Stimulated activated CD8-positive, alpha-beta memory T cell treated with anti-CD3 and anti-CD28 coated beads, Interleukin-4, amount 100 ng/mL, for 24 hours (primary cell): Measurements from ENCODE around the gene LAMA3.
"Not testable (repeated sequence)": the region's sequence is repeated elsewhere in the genome, so short reads cannot be mapped to it uniquely, and the experiment has no call there.

Experiments used
- DNase-seq: peaks from one replicate; pipeline ENCODE4 v3.0.0-alpha.2; 2020; ENCODE audit warnings: low read depth

The LAMA3 gene

DNA sequence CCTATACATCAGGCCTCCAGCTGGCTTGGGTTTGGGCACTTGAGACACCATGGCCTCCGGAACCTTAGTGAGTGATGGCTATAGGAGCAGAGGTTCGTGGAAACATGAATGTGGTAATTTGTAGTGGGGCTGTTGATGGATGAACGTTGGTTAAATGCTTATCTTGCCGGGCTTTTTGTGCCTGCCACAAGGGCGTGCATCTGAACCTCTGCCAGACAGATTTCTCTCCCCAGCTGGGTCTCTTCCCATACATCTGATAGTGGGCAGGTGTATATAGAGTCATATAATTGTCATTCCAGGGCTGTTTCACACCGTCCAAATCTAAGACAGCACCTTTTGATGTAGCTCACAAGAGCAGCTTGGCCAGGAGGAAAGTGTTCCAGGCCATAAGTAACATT is 14.7 kb downstream of the LAMA3 start:
- DNase-seq: no peak

- DNase-seq: no peak
These were observed 15.6 kb downstream of the LAMA3 start for GRCh38 chr18:23704806-23705205.

DNA sequence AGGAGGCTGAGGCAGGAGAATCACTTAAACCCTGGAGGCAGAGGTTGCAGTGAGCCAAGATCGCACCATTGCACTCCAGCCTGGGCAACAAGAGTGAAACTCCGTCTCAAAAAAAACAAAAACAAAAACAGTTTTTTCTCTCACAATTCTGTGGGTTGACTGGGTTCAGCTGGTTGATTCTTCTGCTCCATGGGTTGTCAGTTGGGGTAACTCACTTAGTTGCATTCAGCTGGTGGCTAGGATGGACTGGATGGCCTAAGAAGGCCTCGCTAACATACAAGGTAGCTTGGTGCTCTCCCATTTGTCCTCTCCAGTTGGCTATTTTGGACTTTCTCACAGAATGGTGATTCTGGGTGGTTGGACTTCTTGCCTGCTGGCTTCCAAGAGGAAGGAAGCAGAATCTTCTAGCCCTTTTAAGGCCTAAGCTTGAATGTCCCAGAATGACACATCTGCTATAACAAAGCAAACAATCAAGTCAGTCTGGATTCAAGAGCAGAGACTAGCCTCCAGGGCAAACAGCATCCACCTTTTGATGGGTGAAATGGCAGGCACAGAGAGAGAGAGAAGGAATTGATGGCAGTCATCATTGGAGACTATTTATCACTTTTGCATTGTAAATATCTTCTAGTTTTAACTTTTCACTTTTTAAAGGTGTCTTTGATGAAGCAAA is 17.9 kb downstream of the LAMA3 start:
- no peak for DNase-seq

- DNase-seq: no peak
These were observed 20.8 kb downstream of the LAMA3 start for GRCh38 chr18:23710068-23710527.

DNA sequence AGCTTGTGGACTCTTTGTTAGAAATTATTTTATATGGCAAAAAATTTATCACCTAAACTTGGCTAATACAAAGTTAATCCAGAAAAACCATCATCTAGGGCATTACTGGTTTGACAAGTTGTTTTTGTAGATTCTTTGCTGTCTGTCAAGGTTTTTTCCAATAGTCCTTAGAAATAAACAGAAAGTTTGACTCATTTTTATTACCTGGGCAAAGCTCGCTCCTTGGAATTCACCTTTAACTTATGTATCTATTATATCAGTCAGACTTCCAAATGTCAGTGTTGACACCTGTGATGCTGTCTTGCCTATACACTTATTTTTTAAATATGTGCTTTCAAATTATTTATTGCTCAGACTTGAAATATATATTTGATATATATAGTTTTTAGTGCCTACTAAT is 21.7 kb downstream of the LAMA3 start:
- DNase-seq: no peak

GRCh38 chr18:23711426-23711825 is 22.2 kb downstream of the LAMA3 start:
- DNase-seq: no peak

DNA sequence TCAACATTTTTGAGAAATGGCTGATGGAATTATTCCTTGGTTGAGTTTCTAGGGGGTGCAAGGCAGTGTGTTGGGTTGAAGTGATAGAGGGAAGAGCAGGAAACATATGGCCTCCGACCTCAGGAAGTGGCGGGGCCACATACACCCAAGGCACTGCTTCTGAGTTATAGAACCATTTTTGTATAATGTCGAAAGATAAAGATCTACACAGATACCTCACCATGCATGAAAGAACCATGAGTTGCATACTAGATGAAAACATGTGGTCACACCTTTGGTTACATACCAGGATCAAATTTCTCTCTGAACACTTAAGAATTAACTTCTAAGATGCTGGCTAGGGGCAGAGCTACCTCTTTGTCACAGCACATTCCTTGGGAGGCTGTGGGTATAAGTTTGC is 23.2 kb downstream of the LAMA3 start:
- no peak for DNase-seq

- no peak for DNase-seq
These were observed 25.3 kb downstream of the LAMA3 start for GRCh38 chr18:23714576-23714975.

DNA sequence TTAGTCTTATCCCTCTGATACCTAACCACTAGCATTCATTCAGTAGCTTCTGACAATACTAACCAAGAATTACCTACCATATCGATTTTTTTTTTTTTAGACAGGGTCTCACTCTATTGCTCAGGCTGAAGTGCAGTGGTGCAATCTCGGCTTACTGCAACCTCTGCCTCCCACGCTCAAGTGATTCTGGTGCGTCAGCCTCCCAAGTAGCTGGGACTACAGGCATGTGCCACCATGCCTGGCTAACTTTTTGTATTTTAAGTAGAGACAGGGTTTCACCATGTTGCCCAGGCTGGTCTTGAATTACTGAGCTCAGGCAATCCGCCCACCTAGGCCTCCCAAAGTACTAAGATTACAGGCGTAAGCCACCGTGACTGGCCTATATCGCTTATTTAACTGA is 26.8 kb downstream of the LAMA3 start:
- not testable (repeated sequence) for DNase-seq

DNA sequence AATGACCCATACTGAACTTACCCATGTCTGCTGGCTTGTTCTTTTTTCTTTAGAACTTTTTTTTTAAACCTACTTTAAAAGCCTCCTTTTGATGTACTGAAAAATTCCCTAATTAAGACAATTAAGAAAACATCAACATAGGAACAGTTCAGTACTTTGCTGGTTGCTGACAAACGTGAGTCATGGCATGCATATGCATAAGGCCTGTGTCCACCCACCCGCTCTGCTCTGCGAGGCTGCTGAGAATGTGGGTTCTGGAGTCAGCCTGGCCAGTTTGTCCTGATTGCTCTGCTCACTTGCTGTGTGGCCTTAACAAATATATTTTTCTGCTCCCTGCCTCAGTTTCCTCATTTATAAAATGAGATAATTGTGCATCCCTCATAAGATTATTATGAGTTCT is 27.3 kb downstream of the LAMA3 start:
- no peak for DNase-seq

DNA sequence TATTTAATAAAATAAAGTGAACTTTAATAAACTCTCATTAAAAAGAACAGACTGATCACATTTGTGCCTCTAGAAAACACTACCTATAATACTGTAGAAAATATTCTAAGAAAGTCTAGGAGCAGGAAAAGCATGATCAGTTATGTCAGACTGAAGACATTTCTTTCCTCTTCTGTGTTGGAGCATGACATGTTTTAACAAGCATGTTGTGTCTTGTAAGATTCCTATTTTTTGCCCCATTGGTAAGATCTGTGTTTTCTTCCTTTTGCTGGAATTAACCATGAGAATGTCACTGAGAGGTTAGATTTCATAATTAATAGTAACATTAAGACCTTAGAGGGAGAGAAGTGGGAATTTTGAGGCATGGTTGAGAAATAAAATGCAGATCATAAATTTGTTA is 27.7 kb downstream of the LAMA3 start:
- no peak for DNase-seq

DNA sequence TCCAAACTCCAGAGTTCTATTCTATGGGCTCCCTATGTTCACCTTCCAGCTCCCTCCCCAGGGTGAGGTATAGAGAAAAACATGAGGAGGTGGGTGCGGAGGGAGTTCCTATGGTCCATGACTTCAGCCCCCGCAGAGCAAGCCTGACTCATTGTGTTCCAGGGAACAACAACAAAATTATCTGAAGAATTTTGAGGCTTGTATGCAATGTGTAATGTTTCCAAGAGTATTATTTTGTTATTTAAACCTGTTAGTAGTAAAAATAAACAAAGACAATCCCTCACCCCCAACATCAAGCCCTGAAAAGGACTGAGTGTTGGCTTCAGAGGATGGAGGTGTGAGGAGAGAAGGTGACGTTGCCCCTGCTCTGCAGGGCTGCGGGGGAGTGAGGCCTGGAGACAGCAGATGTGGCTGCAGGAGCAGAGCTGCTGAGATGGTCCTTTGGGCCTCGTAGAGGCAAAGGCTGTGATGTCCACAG is 29.0 kb downstream of the LAMA3 start:
- no peak for DNase-seq

DNA sequence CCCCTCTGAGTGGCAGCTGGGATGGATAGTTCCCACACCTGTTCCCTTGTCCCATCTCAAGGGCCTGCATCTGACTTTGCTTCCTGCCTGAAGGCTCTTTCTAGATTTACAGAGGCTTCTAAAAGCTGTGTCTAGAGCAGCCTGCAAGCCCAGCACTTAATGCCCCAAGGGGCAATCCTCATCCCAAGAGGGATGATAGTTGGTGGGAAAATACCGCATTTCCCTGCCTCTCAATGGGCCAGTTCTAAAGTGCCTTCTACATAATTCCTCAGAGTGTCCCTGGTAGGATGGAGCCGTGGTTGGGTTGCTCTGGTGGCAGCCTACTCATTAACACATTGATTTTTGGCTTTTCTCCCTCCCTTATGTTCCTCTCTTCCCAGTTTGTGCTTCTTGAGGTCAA is 29.5 kb downstream of the LAMA3 start:
- DNase-seq: no peak

GRCh38 chr18:23719634-23720201 is 30.5 kb downstream of the LAMA3 start:
- no peak for DNase-seq

DNA sequence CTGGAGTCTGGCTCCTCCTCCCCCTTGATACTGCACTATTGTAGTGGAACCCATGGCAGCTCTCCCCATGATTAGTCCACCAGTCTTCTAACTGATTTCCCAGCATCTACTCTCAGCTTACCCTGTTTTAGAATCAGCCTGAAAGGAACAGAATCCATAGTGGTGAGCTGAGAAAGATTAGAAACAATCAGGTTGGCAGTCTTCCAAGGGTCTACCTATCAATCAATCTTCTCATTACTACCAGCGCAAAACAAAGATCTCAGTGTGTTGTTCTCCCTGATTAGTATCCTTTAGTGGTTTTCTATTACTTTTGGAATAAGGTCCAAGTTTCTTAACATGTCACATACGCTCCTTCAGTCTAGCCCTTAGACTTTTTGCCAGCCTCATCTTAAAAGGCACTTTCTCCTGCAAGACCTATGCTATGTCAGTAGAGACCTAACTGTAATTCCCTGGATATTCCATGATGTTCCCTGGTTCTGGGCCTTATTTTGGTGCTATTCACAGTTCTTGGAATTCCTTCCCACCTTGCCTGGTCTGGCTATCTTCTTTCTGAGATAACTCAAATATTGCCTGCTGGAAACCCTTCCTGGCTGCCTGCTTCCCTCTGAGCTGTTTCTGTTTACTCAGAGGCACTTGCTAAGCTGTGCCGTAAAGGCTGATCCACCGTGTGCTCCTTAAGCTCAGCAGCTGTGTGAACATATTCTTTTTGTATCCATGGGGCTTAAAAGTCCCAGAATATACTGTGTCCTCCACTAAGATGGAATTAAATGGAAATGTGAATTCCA is 32.6 kb downstream of the LAMA3 start:
- DNase-seq: no peak

DNA sequence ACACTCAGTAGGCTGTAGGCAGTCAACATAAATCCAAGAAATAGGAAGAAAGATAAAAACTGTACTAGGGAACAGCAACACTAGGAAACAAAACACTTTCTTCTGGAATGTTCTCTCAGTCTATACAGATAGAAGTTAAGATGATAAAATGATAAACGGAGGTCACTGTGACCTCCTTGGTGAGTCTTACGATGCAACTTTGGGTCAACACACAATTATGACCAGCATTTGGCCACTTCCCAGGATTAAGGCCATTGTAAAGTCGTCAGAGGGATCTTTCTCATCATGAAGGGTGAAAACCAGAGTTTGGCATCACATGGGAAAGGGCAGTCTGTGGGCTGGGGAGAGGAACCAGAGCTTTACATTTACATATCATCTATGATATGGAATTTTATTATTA is 33.4 kb downstream of the LAMA3 start:
- no peak for DNase-seq

- DNase-seq: no peak
These were observed 33.9 kb downstream of the LAMA3 start for GRCh38 chr18:23723121-23723520.

DNA sequence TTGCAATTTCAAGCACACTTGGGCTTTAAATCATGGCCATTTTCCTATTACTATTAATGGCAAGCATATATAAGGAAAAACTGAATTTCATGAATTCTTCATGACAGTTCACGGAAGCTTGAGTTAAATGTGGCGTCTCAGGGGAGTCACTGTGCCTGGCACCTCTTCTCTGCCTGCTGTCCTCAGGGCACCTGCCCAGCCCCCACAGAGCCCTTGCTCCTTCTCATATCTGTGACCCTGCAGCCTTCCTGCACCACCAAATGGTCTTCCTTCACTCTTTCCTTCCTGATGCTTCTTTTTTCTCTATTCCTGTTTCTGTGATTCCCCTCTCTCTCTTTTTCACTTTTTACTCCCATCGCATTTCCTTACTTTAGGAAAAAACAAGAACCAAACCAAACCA is 35.4 kb downstream of the LAMA3 start:
- DNase-seq: no peak

DNA sequence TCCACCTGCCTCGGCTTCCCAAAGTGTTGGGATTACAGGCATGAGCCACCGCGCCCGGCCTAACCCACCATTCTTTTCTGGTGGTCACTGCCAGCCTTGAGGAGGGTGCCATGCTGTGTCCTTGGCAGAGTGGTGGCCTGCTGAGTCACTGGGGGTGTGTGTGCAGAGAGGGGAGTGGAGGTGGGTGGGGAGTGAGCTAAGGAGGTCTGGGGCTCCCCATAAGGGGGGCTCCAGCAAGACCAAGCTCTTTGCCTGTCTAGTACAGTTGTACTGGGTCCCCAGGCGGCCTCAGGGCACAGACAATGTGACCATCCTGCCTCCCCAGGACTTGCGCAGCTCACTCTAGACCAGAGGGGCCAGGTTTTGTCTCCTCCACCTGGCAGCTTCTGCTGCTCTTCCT is 36.1 kb downstream of the LAMA3 start:
- DNase-seq: no peak

GRCh38 chr18:23725827-23726661 is 36.8 kb downstream of the LAMA3 start:
- DNase-seq: no peak

GRCh38 chr18:23727707-23728493 is 38.6 kb downstream of the LAMA3 start:
- no peak for DNase-seq

- DNase-seq: no peak
These were observed 41.6 kb downstream of the LAMA3 start for GRCh38 chr18:23730857-23731256.
